Esophagus muscularis mucosa (tissue), 4 donors: ENCODE data around the gene CMTM7. TPM values are rescaled to one million over a fixed set of nuclear protein-coding genes. Genes with fewer than 3 reads are reported as not detected.

Experiments
- DNase-seq: peaks from one replicate; pipeline ENCODE4 v3.0.0-alpha.2; 2017; ENCODE audit errors: extremely low spot score
- H3K27ac ChIP-seq, 4 donors: fragments of 200-600 bp; sonication (generic); replicated peaks in 1 of 4; 1 replicate in 3 of 4; 2 replicates in 1 of 4; pipeline ENCODE4 v1.5.1; 2016 to 2019; ENCODE audit warnings: mild to moderate bottlenecking in 1 of 4
- H3K27me3 ChIP-seq, 4 donors: fragments of 200-600 bp; sonication (generic); one replicate each; pipeline versions ENCODE4 v1.5.1 to v1.6.0; 2016 to 2019
- H3K36me3 ChIP-seq, 4 donors: fragments of 200-600 bp; sonication (generic); one replicate each; pipeline ENCODE4 v1.5.1; 2016 to 2019
- H3K4me1 ChIP-seq, 4 donors: fragments of 200-600 bp; sonication (generic); one replicate each; pipeline ENCODE4 v1.5.1; 2016 to 2019
- H3K4me3 ChIP-seq, 4 donors: fragments of 200-600 bp; sonication (generic); 1 replicate in 2 of 4; 2 replicates in 2 of 4; pipeline ENCODE4 v1.5.1; 2016 to 2019; ENCODE audit warnings: mild to moderate bottlenecking in 4 of 4, moderate library complexity in 1 of 4
- H3K9me3 ChIP-seq, 4 donors: fragments of 200-600 bp; sonication (generic); 1 replicate in 3 of 4; 2 replicates in 1 of 4; pipeline ENCODE4 v1.5.1; 2016 to 2019
- CTCF ChIP-seq, 3 experiments: fragments of 200-600 bp in 2 of 3; fragments of 450-650 bp in 1 of 3; sonication (generic) in 2 of 3; IDR thresholded peaks; one replicate each; pipeline ENCODE4 v1.5.1; 2017 to 2019; ENCODE audit warnings: antibody characterized with exemption in 3 of 3, mild to moderate bottlenecking in 2 of 3, moderate library complexity in 1 of 3
- EP300 ChIP-seq: sonication (generic); formaldehyde crosslinking; IDR thresholded peaks from one replicate; pipeline ENCODE4 v1.6.1; 2017; ENCODE audit warnings: antibody characterized with exemption
- POLR2A ChIP-seq: fragments of 450-650 bp; IDR thresholded peaks from one replicate; pipeline ENCODE4 v1.6.1; 2017; ENCODE audit warnings: antibody characterized with exemption, moderate library complexity, mild to moderate bottlenecking, low read depth
- POLR2AphosphoS5 ChIP-seq, 2 donors: sonication (generic); formaldehyde crosslinking; IDR thresholded peaks; one replicate each; pipeline ENCODE4 v1.6.1; 2017; ENCODE audit warnings: antibody characterized with exemption in 2 of 2
- WGBS: methylation state at CpG from one replicate; pipeline ENCODE4 v1.1.5; 2018; 5-methylcytosine and 5-hydroxymethylcytosine counted together
- intact Hi-C: fragments of 100-400 bp; cut with DNase I; formaldehyde crosslinking; loops from one replicate; pipeline ENCODE4 v1.15.1; 2023
- total RNA-seq, 4 donors: library from RNA; depleted of rRNA; stranded (reverse); fragments of >200 nt; gene quantifications; one replicate each; pipeline versions ENCODE4 v1.1.0 to v1.2.1, GENCODE V29; 2016

Gene CMTM7
- total RNA-seq, 4 donors from 2014 or later: 8.2 to 10.8 (median 8.5) TPM

DNA sequence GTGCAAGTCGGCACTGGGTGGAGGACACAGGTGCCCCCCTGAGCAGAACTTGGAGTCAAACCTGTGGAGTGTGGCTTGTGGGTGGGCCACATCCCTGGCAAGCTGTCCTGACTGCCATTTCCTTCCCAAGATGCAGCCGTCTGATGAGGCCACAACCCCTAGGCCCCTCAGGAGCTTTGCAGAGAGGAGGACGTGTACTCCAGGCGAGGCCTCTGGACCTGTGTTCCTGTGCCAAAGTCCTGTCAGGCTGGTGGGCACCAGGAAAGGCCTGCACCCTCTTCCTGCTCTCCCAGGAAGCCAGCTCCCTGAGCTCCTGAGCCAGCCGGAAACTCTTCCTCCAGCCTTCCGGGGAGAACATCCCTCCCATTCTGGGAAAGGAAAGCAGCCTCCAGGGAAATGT, 62.5 kb downstream of the CMTM7 start:
- Histone ChIP-seq H3K9me3 (no peaks in the 10 kb centered on the region), H3K4me1 (peaks cover 2 to 24% (median 22%) of the 10 kb centered on the region in 4 donors), H3K4me3 (no peak overlapping the region), H3K27me3 (no peaks in the 10 kb centered on the region), H3K36me3 (peaks cover 0 to 20% (median 5%) of the 10 kb centered on the region in 4 donors), H3K27ac (no peak overlapping the region)
- DNase-seq: peak; percentile 81
- TF ChIP-seq EP300 (no peak), POLR2A (no peak), CTCF (IDR thresholded peaks at IDR 0.05) (no peak), POLR2AphosphoS5 (IDR thresholded peaks at IDR 0.05) (no peak)
- intact Hi-C loops: no loop called here
- 76% methylated on average over 4 of the region's 6 CpGs for WGBS

GRCh38 chr3:32454731-32455608, 63.3 kb downstream of the CMTM7 start:
- peak; percentile 75 for DNase-seq
- H3K9me3 ChIP-seq: no peaks in the 10 kb centered on the region
- no peaks in the 10 kb centered on the region for H3K27me3 ChIP-seq
- H3K36me3 ChIP-seq: peaks cover 0 to 12% (median 5%) of the 10 kb centered on the region in 4 donors
- no peak overlapping the region for H3K27ac ChIP-seq
- 40% methylated on average over 9 of the region's 15 CpGs for WGBS
- TF ChIP-seq CTCF (IDR thresholded peaks at IDR 0.05) (no peak), POLR2A (no peak), POLR2AphosphoS5 (IDR thresholded peaks at IDR 0.05) (no peak), EP300 (no peak)
- no peak overlapping the region for H3K4me3 ChIP-seq
- H3K4me1 ChIP-seq: peaks cover 2 to 27% (median 23%) of the 10 kb centered on the region in 4 donors
- intact Hi-C loops: no loop called here

- Histone ChIP-seq H3K4me3 (no peak overlapping the region), H3K27me3 (no peaks in the 10 kb centered on the region), H3K9me3 (no peaks in the 10 kb centered on the region), H3K27ac (no peak overlapping the region), H3K4me1 (peaks cover 2 to 29% (median 23%) of the 10 kb centered on the region in 4 donors), H3K36me3 (peaks cover 0 to 11% (median 3%) of the 10 kb centered on the region in 4 donors)
- intact Hi-C loops: no loop called here
- TF ChIP-seq CTCF (IDR thresholded peaks at IDR 0.05): no peak
- TF ChIP-seq POLR2AphosphoS5 (IDR thresholded peaks at IDR 0.05): no peak
- TF ChIP-seq EP300: no peak
- TF ChIP-seq POLR2A: no peak
- 91% methylated on average over 14 of the region's 15 CpGs for WGBS
- DNase-seq: peak; percentile 74
These were observed 64.2 kb downstream of the CMTM7 start for GRCh38 chr3:32455609-32456428.

GRCh38 chr3:32456429-32457130, 64.9 kb downstream of the CMTM7 start:
- H3K27ac ChIP-seq: no peak overlapping the region
- intact Hi-C loops: no loop called here
- no peak overlapping the region for H3K4me3 ChIP-seq
- peak; percentile 57 for DNase-seq
- WGBS: 92% methylated on average over 11 of the region's 11 CpGs
- peaks cover 0 to 11% (median 3%) of the 10 kb centered on the region in 4 donors for H3K36me3 ChIP-seq
- no peaks in the 10 kb centered on the region for H3K27me3 ChIP-seq
- no peaks in the 10 kb centered on the region for H3K9me3 ChIP-seq
- H3K4me1 ChIP-seq: peaks cover 2 to 29% (median 23%) of the 10 kb centered on the region in 4 donors
- TF ChIP-seq POLR2AphosphoS5 (IDR thresholded peaks at IDR 0.05): no peak
- no peak for TF ChIP-seq POLR2A
- no peak for TF ChIP-seq EP300
- no peak for TF ChIP-seq CTCF (IDR thresholded peaks at IDR 0.05)
